HG03342 (cell line): ENCODE data around the gene TRIM14.

Source experiments
- ATAC-seq: cut with Tn5 transposase; IDR thresholded peaks from one replicate; pipeline ENCODE4 v1.9.1; 2021; ENCODE audit warnings: mild to moderate bottlenecking, moderate library complexity; ENCODE audit not compliant: unreplicated experiment

TRIM14 gene

GRCh38 chr9:98118640-98119601 is at the start of gene TRIM14:
TSS of gene TRIM14 (minus strand) at chr9:98119222. CDS start at chr9:98119188, 34 bp downstream.
- ATAC-seq: peak; percentile 61

DNA sequence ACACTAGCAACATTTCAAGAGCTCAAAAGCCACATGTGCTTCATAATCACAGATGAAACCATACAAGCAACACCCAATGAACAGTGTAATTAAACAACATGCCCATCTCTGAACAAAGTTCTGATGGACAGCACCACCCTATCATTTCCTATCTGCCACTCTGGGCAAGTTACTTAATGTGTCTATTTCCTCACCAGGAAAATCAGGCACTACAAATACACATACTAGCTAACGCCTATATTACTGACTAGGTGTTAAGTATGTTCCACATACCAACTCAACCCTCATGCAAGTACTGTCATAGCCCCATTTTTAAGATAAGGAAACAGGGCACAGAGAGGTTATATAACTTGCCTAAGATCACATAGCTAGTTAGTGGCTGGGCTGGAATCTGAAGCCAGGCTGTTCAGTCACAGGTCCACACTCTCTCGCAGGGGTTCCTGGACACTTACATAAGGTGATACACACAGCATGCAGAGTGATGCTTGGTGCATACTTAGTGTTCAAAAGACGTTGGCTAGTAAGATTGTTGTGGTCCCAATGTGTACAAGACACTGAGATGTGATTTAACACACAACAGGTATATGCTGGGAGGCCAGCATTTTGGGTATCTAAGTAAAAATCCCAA is 49.2 kb upstream of the TRIM14 start:
- ATAC-seq: no peak

GRCh38 chr9:98164912-98165311 is 45.9 kb upstream of the TRIM14 start:
- no peak for ATAC-seq

GRCh38 chr9:98162613-98163012 is 43.6 kb upstream of the TRIM14 start:
- no peak for ATAC-seq

DNA sequence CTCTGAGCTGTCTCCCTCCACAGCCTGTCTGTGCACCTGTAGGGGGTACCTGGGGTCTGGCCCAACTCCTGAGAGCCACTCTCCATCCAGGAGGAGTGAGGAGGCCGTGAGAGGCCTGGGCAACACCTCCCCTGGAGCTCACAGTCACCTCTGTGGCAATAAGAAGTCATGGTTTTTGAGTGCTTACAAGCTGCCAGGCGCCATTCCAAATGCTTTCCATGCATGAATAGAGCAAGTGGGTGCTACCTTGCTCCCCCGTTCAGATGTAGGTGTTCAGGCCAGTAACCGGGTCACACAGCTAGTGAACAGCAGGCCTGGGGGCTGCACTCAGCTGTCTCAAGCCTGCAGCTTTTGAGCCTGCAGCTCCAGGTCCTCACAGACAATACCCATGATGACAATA is 42.8 kb upstream of the TRIM14 start:
- ATAC-seq: no peak

- no peak for ATAC-seq
Observed at GRCh38 chr9:98159790-98160189, 40.8 kb upstream of the TRIM14 start.

GRCh38 chr9:98159301-98159700 is 40.3 kb upstream of the TRIM14 start:
- ATAC-seq: no peak

GRCh38 chr9:98158071-98158831 is 39.2 kb upstream of the TRIM14 start:
- no peak for ATAC-seq

- ATAC-seq: no peak
Observed at GRCh38 chr9:98157372-98157771, 38.4 kb upstream of the TRIM14 start.

- no peak for ATAC-seq
Observed at GRCh38 chr9:98154678-98155077, 35.7 kb upstream of the TRIM14 start.

DNA sequence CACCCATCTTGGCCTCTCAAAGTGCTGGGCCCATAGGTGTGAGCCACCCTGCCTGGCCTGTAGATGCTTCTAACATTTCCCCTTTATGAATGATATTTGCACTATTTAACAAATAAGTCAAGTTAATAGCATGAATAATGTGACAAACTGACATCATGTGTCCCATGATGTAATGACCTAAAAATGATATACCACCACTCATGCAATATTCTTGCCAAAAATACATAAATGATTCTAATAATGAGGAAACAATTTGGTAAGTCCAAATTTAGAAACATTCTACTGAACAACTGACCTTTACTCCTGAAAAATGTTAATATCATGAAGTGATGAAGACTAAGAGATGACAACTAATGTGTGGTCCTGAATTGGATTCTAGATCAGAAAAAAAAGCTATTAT is 33.5 kb upstream of the TRIM14 start:
- ATAC-seq: no peak

DNA sequence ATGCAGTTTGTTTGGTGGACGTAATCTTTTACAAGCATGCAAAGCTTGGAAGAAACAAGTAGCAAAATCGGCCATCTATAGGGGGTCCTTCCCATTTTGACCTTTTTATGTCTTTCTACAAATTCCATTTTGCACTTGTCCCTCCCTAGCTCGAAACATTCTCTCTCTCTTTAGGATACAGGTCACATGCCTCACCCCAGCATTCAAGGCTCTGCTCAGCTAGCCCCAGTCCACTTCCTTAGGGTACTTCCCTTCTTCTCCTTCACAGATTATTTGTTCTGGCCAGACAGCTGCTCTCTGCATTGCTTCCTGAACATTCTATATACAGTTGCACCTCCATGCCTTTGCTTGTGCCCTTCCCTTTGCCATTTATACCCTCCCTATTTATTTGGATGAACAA is 31.7 kb upstream of the TRIM14 start:
- no peak for ATAC-seq

DNA sequence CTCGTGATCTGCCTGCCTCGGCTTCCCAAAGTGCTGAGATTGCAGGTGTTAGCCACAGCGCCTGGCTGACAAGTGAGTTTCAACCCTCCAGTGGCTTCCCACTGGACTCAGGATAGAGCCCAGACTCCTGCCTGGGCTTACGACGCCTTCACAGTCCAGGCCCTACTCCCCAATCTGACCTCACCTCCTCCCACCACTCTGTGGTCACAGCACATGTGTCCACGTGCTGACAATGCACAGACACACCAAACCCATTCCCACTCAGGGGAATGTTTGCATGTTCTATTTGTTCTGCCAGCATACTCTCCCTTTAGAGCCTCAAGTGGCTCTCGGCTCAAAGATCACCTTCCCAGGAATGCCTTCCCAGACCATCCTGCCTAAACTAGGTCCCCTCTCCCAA is 31.1 kb upstream of the TRIM14 start:
- no peak for ATAC-seq

- ATAC-seq: no peak
Observed at GRCh38 chr9:98149422-98149821, 30.4 kb upstream of the TRIM14 start.

DNA sequence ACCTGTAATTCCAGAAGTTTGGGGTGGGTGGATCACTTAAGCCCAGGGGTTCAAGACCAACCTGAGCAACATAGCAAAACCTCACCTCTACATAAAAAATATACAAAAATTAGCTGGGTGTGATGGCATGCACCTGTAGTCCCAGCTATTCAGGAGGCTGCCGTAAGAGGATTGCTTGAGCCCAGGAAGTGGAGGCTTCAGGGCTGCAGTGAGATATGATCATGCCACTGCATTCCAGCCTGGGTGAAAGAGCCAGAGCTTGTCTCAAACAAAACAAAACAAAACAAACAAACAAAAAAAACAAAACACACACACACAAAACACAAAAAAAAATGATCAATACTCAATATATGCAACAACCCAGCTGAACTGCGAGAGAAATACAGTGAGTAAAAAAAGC is 29.5 kb upstream of the TRIM14 start:
- no peak for ATAC-seq

DNA sequence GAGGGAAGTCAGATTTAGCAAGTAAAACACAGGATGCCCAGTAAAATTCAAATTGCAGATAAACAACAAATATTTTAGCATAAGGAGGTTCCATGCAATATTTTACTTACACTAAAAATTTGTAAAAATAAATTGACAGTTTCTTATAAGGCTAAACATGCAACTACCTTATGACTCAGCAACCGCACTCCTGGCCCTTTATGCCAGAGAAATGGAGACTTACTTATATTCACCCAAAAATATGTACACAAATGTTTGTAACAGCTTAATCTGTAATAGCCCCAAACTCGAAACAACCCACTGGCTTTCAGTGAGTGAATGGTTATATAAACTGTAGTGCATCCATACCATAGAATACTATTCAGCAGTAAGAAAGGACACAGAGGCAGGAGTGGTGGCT is 28.6 kb upstream of the TRIM14 start:
- ATAC-seq: no peak

- ATAC-seq: peak; percentile 59
Observed at GRCh38 chr9:98146101-98146991, 27.3 kb upstream of the TRIM14 start.

GRCh38 chr9:98144631-98145030 is 25.6 kb upstream of the TRIM14 start:
- no peak for ATAC-seq

- no peak for ATAC-seq
Observed at GRCh38 chr9:98144076-98144475, 25.1 kb upstream of the TRIM14 start.

- ATAC-seq: no peak
Observed at GRCh38 chr9:98142925-98143481, 24.0 kb upstream of the TRIM14 start.
